Right forelimb (tissue), 1 donor: ENCODE results near the gene B3GALNT2.
"Not testable (repeated sequence)": the region's sequence is repeated elsewhere in the genome, so short reads cannot be mapped to it uniquely, and the experiment has no call there.

Experiments used
- DNase-seq: peaks from one replicate; pipeline ENCODE4 v3.0.0-alpha.2; 2018

Gene B3GALNT2

DNA sequence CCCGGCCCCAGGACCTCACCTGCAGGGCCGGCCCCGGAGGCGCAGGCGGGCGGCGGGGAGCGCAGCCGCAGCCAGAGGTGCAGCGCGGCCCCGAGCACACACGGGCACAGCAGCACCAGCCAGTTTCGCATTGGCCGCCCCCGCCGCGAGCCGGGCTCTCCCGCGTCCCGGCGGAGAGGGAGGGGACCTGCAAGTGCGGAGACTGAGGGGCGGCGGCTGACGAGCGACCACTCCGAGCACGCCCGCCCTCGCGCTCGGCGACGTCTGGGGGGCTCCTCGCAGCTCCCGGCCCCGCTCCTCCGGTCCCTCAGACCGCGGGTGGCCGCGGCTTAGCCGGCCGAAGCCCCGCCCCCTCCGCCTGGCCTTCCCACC, at the start of gene B3GALNT2:
Gene B3GALNT2, minus strand, starts transcription at position 331 of the 372 bp plus-strand sequence. Its CDS starts 200 bp downstream, at position 131.
- no peak for DNase-seq

DNA sequence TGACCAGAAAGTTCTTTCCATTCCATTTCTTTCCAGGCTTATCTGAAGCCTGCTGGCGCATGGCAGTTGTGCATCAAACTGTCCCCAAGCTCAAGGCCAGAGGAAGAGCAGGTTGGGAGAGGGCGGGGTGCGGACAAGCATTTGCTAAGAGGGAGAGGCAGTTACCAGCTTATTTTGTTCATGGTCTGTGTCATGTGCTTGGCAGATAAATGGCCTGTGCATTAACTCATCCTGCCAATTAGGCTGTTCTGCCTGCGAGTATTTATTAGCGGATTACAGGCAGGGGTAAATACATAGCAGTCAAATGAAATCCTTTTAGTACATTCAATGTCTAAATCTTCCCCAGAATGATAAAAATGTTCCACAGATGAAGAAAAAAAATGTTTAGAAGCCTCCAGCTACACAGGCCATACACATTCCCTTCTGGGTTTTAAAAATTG, 48.9 kb upstream of the B3GALNT2 start:
- DNase-seq = no peak

DNA sequence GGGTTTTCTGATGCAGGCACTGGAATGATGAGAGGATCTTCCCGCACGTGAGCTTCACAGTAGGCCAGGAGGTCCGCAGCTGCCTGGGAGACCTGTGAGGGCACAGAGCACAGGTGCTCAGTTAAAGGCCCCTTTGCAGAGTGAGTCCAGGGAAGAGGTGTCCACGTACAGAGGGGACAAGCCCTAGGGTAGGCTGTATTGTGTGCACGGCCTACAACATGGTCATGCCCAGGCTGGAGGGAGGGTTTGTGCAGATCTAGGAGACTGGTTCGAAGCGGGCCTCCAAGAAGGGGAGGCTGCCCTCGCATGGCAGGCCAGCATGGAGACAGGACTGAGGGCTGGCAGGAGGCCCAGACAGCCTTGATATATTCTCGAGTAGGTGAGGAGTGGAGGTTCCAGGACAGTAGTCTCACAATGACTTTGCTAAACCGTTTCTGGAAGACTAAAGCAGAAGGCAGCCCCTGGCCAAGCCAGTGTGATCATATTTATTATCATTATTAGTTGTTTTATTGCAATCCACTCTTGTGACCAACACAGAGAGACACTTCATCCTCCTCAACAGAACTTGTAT, 48.0 kb upstream of the B3GALNT2 start:
- DNase-seq = no peak

DNA sequence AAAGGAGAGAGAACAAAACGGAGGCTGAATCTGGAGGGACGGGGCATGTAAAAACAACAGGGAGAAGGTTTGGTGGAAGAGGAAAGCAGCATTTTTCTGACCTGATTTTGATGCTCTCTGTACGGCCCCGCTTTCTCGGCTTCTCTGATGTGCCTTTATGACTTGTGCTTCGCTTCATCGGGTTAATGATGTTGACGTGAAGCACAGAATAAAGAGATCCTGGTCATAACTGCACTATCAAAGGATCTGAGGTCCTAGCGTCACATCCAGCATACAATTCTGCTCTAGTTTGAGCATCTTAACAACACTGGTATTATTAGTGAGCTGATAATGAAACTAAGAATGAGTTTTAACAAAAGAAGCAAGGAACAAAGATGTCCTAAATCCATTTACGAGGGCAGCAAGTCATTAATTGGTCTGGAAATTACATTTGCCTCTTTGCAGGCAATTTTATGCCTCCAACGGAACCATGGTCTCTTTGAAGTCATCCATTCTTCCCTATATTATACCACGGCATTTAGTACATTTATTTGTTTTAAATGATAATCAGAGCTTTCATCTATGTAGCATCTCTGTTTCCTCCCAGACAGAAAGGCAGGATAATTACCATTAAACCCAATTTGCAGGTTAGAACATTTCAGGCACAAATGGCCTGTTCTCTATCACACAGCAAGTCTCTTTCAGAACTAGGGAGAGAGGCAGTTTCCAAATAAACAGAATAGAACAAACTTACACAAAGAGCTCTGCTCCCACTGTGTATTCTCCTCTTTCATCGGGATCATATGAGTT, 45.3 kb upstream of the B3GALNT2 start:
- DNase-seq = no peak

DNA sequence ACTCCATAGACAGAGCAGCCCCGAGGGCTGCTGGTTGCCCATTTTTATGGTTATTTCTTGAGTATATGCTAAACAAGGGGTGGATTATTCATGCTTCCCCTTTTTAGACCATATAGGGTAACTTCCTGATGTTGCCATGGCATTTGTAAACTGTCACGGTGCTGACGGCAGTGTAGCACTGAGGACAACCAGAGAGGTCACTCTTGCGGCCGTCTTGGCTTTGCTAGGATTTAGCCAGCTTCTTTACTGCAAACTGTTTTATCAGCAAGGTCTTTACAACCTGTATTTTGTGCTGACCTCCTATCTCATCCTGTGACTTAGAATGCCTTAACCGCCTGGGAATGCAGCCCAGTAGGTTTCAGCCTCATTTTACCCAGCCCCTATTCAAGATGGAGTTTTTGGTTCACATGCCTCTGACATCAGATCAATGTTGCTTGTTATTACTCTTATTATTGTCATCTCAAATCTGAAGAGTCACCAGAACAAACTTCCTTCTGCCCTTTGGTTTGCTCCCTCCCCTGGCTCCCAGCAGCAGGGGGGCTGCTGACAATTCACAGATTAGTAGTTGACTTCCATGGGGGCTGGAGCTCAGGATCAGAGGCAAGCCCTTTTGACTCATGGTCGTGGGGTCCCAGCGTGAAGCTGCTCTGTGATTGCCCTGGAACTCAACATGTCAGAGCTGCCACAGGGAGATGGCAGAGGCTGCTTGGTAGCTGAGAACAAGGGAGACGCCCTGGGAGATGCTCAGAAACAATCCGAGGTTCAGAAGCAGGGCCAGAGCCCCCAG, 42.3 kb upstream of the B3GALNT2 start:
- not testable (repeated sequence) for DNase-seq

DNA sequence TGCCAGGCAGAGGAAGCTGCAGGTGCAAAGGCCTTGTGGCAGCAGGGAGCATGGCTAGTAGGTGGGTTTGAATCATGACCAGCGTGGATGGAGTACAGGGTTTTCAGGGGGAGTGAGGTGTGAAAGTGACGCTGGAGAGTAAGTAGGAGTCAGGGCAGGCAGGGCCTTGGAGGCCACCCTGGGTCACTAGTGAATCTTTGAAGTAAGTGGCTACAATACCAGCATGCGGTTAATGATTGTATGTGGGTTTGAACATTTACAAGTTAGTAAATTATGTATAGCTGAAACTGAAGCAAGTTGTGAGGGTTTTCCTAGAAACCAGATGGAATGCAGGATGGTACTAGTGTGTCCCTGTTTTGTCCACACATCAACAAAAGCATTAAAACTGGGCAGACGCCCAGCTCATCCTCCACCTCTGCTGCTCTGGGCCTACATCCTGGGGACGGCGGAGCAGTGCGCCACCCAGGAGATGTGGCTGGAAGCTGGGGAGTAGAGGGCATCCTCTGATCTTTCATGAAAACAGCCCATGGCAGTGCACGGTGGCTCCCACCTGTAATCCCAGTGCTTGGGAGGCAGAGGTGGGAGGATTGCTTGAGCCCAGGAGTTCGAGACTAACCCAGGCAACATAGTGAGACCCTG, 41.2 kb upstream of the B3GALNT2 start:
- DNase-seq = no peak

DNA sequence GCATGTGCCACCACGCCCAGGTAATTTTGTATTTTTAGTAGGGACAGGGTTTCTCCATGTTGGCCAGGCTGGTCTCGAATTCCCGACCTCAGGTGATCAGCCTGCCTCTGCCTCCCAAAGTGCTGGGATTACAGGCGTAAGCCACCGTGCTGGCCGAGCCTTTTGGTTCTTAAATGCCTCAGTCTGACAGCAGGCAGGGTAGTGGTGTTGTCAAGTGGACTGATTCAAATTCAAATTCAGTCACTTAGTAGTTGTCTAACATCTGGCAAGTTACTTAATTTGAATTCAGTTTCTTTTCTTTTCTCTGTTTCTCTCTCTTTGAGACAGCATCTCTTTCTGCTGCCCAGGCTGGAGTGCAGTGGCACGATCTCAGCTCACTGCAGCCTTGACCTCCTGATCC, 38.6 kb upstream of the B3GALNT2 start:
- not testable (repeated sequence) for DNase-seq

DNA sequence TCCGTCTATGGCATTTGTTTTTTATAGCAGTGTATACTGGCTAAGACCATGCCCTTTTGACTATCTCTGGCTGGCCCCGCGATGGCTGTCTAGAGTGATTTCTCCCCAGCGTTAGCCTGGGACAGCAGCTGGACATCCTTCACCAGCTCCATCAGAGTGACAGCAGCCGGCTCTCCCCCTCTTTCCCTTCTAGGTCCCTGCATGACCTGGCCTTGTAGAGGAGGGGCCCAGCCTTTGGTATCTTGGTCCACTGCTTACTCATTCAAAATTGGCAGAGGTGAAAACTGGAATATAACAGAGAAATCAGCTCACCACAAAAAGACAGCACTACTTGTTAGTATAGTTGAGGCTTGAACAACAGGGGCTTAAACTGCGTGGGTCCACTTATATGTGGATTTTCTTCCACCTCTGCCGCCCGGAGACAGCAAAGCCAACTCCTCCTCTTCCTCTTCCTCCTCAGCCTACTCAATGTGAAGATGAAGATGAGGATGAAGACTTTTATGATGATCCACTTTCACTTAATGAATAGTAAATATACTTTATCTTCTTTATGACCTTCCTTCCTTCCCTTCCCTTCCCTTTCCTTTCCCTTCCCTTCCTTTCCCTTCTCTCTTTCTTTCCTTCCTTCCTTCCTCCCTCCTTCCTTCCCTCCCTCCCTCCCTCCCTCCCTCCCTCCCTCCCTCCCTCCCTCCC, 29.4 kb upstream of the B3GALNT2 start:
- DNase-seq = no peak

DNA sequence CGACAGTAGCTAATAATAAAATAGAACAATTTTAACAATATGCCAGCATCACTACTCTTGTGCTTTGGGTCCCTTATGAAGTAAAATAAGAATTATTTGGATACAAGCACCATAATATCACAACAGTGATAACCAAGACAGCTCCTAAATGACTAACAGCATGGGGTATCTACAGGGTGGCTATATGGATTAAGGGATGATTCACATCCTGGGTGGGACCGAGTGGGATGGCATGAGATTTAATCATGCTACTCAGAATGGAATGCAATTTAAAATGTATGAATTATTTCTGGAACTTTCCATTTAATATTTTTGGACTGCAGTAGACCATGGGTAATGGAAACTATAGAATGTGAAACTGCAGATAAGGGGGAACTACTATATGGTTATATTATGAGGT, 28.1 kb upstream of the B3GALNT2 start:
- no peak for DNase-seq

DNA sequence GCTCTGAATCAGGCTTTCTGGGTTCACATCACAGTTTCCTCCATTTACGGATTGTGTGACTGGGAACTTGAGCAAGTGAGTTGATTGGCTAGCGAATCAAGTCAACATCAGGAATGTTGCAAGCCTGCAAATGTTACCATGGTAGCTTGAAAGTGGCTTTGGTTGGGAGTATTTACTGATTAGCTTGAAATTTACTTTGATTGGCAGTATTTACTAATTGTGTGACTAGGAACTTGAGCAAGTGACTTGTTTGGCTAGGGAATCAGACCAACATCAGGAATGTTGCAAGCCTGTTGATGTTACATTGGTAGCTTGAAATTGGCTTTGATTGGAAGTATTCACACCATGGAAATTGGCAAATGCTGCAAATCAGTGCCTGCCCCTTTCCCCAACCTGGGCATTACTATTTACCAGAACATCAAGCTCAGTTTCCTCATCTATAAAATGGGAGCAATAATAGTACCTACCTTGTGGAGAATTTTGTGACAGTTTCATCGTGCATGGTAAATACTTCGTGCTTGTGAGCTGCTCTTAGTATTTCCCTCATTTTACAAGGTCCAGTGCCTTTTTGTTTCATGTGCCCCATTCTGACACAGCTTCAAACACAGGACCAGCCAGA, 23.1 kb upstream of the B3GALNT2 start:
- no peak for DNase-seq

DNA sequence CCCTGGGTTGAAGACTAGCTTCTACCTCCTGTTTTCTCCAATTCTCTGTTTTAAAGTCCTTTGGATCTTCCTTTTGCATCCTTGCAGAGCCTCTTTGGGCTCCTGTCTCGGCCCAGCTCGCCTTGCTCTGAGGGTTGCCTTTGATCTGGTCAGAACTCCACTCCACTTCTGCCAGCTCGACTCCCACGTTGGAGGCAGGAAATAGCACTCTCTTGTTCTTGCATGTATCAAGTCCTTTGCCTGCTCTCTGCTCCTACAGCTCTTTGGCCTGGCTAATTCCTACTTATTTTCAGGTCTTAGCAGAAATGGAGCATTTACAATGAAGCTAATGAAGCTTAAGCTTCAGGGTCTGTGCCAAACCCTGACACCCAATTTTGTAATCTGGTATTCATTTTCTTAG, 21.1 kb upstream of the B3GALNT2 start:
- DNase-seq = no peak

DNA sequence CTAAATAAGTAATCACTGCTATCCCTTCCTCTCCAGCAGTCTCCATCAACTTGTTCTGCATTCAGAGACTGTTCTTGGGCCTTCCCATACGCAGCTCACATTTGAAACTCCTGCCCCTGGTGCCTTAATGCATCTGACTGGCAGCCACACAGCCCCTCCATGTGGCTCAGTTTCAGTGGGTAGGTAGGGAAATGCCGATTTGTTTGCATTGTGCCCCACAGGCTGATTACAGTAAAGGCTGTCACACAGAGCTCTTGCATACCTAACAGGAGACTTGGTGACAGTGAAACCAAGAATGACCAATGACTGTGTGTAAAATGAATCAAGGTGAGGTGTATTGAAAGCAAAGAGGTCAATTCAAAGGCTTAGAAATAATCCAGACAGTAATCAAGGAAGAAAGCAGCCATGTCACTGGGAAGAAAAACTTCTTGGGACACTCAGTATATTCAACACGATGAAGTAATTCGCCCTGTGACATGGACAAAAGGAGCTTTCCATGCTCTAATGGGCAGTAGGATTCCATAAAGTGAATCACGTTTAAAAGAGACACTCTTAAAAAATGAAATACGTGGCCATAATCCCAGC, 12.7 kb upstream of the B3GALNT2 start:
- DNase-seq = no peak

DNA sequence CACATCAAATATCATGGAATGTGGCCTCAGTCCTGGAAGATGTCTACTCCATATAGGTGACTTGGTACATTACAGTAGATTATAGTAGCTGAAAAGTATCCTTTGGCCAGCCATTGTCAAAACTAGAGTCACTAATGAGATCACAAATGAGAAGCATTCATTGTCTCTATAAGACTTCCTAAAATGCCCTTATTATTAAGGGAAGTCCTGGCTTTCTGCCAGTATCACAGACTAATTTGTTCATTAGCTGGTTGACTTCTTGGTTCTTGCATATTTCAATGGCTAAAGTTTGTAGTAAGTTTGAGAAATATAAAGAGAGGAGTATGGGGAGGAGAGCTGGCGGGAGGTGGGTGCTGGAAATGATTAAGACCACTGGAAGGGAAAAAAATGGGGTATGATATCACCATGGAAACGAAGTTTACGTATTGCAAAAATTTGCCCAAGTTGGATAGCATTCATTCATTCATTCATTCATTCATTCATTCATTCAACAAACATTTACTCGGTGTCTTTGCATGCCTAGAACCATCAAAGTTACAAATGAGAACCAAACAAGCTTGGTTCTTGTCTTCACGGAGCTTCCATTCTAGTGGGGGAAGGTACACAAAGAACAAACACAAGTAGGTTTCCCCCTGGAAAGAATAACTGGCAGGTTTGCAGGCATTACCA, 11.7 kb upstream of the B3GALNT2 start:
- DNase-seq = no peak

DNA sequence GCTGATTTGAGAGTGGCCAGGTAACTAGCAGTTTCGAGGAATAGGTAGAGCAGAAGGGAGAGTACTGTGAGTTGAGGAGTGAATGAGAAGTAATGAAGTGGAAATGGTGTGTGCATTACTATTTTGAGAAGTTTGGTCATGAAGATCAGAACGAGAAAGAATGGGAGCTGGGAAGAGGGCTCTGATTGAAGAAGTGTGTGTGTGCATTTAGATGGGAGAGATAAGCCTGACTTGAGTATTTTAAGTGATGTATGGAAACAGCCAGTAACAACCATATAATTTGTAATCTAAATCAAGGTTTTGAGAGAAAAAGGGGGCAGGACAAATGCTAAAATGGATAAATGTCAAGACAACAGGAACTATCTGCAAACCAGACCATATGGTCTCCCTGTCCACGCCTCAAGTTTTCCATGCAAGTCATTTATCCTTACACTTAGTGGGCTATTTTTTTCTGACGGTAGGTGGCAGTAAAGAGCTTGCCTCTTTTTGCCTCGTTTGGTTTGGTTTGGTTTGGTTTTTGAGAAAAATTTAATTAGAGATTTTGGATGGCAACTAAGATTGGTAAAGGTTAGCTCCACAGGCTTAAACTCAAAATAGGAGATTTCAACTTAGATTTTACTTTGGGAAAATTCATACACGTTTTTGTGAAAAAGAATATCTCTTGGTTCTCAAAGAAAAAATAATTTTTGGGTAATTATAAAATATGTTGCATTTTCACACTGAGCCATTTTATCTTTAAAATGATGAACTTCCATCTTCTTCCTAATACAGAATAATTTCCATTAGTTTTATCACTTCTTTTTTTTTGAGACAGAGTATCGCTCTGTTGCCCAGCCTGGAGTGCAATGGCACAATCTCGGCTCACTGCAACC, 9.5 kb upstream of the B3GALNT2 start:
- DNase-seq = no peak

DNA sequence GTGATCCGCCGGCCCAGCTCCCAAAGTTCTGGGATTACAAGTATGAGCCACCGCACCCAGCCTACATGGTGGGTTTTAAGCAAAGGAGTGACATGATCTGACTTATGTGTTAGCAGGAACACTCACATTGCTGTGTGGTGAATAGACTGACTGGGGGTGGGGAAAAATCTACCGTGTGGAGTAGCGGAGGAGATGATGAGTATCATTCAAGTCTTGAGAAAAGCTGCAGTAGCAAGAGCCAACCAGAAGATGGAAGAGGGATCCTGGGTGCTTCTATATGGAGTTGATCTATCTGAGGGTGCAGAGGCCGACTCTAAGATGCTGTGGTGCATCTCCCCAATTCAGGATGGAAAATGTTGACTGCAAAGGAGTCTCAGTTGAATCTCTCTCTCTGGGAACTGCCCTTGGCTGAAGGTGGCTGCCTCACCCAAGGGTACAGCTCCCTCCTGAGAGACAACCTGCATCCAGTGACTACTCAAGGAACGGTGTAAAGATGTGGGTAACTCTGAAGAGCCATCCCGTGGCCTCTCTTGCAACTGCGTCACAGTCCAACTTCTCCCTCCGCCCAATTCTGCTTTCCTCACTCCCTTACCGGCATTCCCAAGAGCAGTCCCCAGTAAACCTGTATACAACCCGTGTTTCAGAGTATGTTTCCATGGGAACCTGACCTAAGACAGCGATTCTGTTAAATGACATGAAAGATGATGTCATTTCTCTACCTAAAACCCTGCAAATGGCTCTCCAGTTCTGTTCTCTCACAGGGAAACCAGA, 7.4 kb upstream of the B3GALNT2 start:
- no peak for DNase-seq

DNA sequence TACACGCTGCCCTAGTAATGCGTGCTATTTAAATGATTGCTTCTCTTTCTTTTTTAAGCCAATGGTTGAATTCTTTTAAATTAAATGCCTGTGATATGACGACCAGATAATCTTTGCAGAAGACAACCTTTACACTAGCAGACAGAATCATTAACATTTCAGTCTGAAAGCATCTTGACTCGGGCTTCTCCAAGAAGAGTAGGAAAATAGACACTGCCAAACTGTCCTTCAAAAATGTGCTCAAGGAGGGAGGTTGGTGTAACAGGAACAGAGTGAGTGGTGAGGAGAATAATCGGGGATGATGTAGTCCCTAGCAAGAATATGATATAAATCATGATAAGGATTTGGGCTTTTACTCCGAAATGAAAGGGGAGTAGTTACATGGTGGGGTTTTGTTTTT, 6.6 kb upstream of the B3GALNT2 start:
- DNase-seq = no peak

DNA sequence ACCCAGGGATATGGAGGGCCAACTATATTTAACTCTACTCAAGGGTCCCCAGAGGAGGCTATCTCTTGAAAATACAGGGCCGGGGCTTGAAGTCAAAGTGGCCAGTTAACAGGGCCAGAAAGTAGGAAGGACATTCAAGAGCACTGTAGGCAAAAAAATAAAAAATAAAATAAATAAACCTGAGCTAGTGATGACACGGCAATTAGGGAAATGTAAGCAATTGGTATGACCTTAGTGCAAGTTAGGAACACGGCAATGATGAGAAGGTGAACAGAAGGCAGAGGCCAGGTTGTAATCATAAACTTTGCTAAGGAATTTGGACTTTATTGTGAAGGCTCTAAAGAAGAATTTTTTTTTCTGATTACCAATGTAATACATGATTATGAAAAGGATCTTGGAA, 3.4 kb upstream of the B3GALNT2 start:
- DNase-seq = no peak

DNA sequence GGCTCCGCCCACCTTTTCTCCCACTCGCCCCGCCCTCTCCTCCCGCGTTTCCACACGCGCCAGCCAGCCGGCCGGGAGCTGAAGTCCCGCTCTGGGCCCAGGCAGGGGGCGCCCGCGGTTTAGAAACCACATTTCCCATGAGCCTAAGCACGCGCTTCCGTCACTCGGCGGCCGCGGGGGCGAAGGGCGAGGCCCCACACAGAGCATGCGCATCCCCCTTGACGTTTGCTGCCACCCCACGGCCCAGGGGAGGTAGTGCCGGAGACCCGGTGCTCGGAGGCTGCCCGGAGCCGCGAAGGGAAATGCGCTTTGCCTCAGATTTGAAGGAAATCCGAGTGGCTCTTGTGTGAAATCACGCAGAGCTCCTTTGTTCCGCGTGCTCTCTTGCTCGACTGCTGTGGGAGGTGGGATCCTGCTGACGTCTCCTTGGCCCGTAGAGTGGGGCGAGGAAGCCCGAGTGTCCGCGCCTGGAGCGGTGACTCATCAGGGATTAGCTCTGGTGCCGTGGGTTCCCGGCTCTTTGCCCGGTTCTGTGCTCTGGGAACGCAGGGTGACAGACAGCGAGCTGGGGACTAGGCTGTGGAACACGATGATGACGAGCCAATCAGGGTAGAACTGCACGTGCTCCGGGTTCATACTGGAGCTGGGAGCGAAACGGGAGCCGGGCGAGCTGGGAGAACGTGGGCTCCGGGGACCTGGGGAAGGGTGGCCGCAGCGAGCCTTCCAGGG, 406 bp upstream of the B3GALNT2 start:
- DNase-seq = peak; percentile 100
